ENCODE measurements around the gene VPS37C.

DNA sequence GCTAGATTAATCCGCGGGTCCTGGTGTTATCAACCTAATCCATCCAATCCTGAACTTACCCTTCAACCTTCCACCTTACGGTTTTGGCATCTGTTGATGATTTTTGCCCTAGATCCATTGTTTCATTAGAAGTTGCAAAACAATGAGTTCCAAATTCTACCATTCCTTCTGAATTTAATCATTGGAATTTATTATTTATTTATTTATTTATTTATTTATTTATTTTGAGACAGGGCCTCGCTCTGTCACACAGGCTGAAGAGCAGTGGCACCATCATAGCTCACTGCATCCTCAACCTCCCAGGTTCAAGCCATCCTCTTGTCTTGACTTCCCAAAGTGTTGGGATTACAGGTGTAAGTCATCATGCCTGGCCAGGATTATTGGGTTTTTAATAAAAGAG lies 20.3 kb upstream of the VPS37C start:
- no peak for TF ChIP-seq POLR2AphosphoS5 (IDR thresholded peaks at IDR 0.05)
- TF ChIP-seq, protein P1, sequence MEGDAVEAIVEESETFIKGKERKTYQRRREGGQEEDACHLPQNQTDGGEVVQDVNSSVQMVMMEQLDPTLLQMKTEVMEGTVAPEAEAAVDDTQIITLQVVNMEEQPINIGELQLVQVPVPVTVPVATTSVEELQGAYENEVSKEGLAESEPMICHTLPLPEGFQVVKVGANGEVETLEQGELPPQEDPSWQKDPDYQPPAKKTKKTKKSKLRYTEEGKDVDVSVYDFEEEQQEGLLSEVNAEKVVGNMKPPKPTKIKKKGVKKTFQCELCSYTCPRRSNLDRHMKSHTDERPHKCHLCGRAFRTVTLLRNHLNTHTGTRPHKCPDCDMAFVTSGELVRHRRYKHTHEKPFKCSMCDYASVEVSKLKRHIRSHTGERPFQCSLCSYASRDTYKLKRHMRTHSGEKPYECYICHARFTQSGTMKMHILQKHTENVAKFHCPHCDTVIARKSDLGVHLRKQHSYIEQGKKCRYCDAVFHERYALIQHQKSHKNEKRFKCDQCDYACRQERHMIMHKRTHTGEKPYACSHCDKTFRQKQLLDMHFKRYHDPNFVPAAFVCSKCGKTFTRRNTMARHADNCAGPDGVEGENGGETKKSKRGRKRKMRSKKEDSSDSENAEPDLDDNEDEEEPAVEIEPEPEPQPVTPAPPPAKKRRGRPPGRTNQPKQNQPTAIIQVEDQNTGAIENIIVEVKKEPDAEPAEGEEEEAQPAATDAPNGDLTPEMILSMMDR (IDR thresholded peaks at IDR 0.05 in 8 of 11, conservative IDR thresholded peaks at IDR 0.05 in 3 of 11), result no peak
- TF ChIP-seq POLR2A (IDR thresholded peaks at IDR 0.05), result no peak
